ENCODE data around the gene BHLHE40. TPM values are rescaled to one million over a fixed set of nuclear protein-coding genes. Genes with fewer than 3 reads are reported as not detected.

BHLHE40 gene
- total and polyA plus RNA-seq, 9 donors = 28.6 to 264 (median 75.3) TPM

- WGBS, 3 donors = 84 to 88% (median 87%) methylated on average over 6 of the region's 6 CpGs
- H3K9me3 ChIP-seq = no peaks in the 10 kb centered on the region
- no peak overlapping the region for H3K4me3 ChIP-seq
- DNase-seq = no peak
- TF ChIP-seq POLR2A (IDR thresholded peaks at IDR 0.05) = no peak
- TF ChIP-seq CTCF (IDR thresholded peaks at IDR 0.05) = no peak
- TF ChIP-seq EP300 (IDR thresholded peaks at IDR 0.05) = no peak
- no peaks in the 10 kb centered on the region for H3K36me3 ChIP-seq
- H3K4me1 ChIP-seq (ENCODE audit: insufficient read depth) = peaks cover 7% of the 10 kb centered on the region
- no peak overlapping the region for H3K27ac ChIP-seq
- intact Hi-C loops (cut with DNase I) = loop anchor here in 1 of 4 donors (10.0 kb wide), 1 partner anchor 60 kb away; no protein-coding TSS in a partner anchor
- no peaks in the 10 kb centered on the region for H3K27me3 ChIP-seq
These were observed 24.8 kb upstream of the BHLHE40 start for GRCh38 chr3:4954256-4955000.

DNA sequence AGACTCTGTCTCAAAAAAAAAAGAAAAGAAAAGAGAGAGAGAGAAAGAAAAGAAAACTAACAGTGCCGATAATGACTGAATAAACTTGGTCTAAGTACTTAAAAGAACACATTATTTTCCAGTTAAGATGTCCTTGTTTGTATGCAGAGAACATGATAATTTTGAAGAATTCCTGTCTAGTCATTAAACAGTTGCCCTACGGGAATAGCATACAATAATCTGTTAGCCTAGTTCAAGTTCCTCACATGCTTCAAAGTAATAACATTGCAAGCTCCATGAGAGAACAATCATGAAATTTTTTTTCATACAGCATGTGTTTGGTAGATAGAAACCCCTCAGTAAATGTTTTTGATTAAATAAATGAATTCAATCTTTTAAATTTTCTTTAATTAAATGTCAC is 23.1 kb upstream of the BHLHE40 start:
- no peaks in the 10 kb centered on the region for H3K36me3 ChIP-seq
- DNase-seq = no peak
- no peaks in the 10 kb centered on the region for H3K4me1 ChIP-seq (ENCODE audit: insufficient read depth)
- H3K27ac ChIP-seq = no peak overlapping the region
- no peak for TF ChIP-seq CTCF (IDR thresholded peaks at IDR 0.05)
- no peak for TF ChIP-seq EP300 (IDR thresholded peaks at IDR 0.05)
- no peak for TF ChIP-seq POLR2A (IDR thresholded peaks at IDR 0.05)
- intact Hi-C loops (cut with DNase I) = loop anchor here in 1 of 4 donors (10.0 kb wide), 1 partner anchor 61 kb away; no protein-coding TSS in a partner anchor
- 22 to 45% (median 29%) methylated on average over 2 of the region's 2 CpGs for WGBS, 3 donors
- H3K27me3 ChIP-seq = no peaks in the 10 kb centered on the region
- H3K4me3 ChIP-seq = no peak overlapping the region
- no peaks in the 10 kb centered on the region for H3K9me3 ChIP-seq

- Histone ChIP-seq H3K27ac (no peak overlapping the region), H3K36me3 (no peaks in the 10 kb centered on the region), H3K27me3 (no peaks in the 10 kb centered on the region), H3K9me3 (no peaks in the 10 kb centered on the region), H3K4me1 (ENCODE audit: insufficient read depth) (no peaks in the 10 kb centered on the region), H3K4me3 (no peak overlapping the region)
- WGBS, 3 donors = 78 to 86% (median 79%) methylated on average over 2 of the region's 2 CpGs
- TF ChIP-seq CTCF (IDR thresholded peaks at IDR 0.05) (no peak), EP300 (IDR thresholded peaks at IDR 0.05) (no peak), POLR2A (IDR thresholded peaks at IDR 0.05) (no peak)
- no peak for DNase-seq
- intact Hi-C loops (cut with DNase I) = loop anchor here in 1 of 4 donors (10.0 kb wide), 1 partner anchor 62 kb away; no protein-coding TSS in a partner anchor
These were observed 22.5 kb upstream of the BHLHE40 start for GRCh38 chr3:4956738-4957137.

GRCh38 chr3:4957978-4958377 is 21.3 kb upstream of the BHLHE40 start:
- no peaks in the 10 kb centered on the region for H3K9me3 ChIP-seq
- H3K4me3 ChIP-seq = no peak overlapping the region
- H3K36me3 ChIP-seq = no peaks in the 10 kb centered on the region
- intact Hi-C loops (cut with DNase I) = loop anchor here in 1 of 4 donors (10.0 kb wide), 1 partner anchor 63 kb away; no protein-coding TSS in a partner anchor
- TF ChIP-seq POLR2A (IDR thresholded peaks at IDR 0.05) (no peak), EP300 (IDR thresholded peaks at IDR 0.05) (no peak), CTCF (IDR thresholded peaks at IDR 0.05) (no peak)
- WGBS, 3 donors = 51 to 79% (median 72%) methylated on average over 3 of the region's 3 CpGs
- no peaks in the 10 kb centered on the region for H3K27me3 ChIP-seq
- no peaks in the 10 kb centered on the region for H3K4me1 ChIP-seq (ENCODE audit: insufficient read depth)
- DNase-seq = no peak
- no peak overlapping the region for H3K27ac ChIP-seq
